HG03457 (cell line): ENCODE results near the gene CENPN.

Experiments used
- ATAC-seq: cut with Tn5 transposase; IDR thresholded peaks from one replicate; pipeline ENCODE4 v1.9.1; 2021; ENCODE audit warnings: moderate number of reproducible peaks; ENCODE audit not compliant: unreplicated experiment

CENPN gene

DNA sequence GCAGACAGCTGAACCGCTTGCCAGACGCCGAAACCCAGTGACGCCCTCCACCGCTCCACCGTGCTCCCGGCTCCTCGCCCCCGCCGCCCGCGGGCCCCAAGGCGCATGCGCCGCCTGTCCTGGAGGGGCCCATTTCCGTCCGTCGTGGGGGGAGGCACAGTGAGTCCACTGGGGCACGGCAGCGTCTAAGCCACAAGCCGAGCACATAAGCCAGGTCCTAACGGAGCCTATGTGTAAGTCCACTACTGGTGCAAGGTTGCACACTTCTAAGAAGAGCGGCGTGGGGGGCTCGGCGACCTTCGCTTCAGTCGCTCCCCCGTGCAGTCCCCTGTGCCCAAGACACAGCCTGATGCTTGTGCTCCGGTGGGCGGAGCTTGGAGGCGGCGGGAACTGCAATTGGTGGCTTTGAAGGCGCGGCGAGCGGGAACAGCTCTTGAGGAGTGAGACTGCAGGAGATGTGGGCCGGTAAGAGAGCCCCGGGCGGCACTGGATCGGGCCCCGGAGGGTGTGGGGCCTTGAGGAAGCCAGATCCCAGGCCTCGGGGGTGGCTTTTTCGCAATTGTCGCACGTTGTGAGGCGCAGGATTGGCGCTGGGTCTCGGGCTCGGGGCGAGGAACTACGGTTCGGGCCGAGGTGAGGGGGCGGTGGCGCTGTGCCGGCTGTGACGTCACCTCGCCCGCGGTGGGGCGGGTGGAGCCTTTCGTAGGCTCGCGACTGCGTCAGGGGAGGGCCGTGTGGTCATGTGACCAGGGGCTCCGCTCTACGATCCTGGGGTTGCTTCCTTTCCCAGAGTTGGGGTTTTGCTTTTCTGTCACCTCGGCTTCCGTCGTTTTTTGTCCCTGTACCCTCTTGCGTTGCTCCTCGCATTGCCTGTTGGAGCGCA is at the start of gene CENPN, which contains the start of gene CMC2:
TSS of gene CENPN (plus strand) at position 402 of the 883 bp plus-strand sequence. CDS start 4,726 bp downstream, outside the sequence.
TSS of gene CMC2 (minus strand) at position 73 of the 883 bp plus-strand sequence. CDS start 9,491 bp downstream, outside the sequence.
- ATAC-seq, result peak; percentile 70

- no peak for ATAC-seq
Measured at GRCh38 chr16:80958284-80958683, 48.7 kb upstream of the CENPN start.

GRCh38 chr16:80962879-80963278 is 44.1 kb upstream of the CENPN start:
- ATAC-seq, result no peak

- no peak for ATAC-seq
Measured at GRCh38 chr16:80964351-80964750, 42.7 kb upstream of the CENPN start.

- no peak for ATAC-seq
Measured at GRCh38 chr16:80966617-80967016, 40.4 kb upstream of the CENPN start.

DNA sequence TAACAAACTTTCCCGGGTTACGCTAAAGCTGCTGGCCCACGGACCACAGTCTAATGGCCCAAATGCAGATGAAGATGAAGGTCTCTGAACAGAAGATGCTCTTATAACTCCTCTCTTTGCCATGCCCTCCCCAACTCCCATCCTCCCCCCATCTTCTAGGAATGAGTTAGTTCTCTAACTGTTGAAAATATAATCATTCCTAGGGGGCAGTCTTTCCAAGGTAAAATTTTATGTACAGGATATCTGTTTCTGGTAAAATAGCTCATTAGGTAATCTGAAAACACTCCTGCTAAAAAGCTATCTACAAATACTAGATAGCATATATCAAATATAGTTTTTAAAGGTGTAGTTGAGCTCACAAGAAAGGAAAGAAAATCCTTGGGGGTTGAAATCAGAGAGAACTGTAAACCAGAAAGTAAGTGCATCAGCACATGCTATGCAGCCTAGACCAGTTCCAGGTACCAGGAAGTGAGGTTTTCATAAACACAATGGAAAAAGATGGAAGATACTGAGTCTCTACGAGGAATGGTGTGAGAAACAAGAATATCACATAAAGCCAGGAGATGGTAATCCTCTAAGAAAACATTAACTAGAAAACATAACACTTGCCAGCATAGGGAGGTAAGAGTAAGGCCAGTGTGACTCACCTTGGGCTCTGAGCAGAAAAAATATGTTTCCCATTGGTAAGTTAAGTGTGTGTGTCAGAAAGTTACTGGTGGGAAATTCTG is 38.5 kb upstream of the CENPN start:
- no peak for ATAC-seq

DNA sequence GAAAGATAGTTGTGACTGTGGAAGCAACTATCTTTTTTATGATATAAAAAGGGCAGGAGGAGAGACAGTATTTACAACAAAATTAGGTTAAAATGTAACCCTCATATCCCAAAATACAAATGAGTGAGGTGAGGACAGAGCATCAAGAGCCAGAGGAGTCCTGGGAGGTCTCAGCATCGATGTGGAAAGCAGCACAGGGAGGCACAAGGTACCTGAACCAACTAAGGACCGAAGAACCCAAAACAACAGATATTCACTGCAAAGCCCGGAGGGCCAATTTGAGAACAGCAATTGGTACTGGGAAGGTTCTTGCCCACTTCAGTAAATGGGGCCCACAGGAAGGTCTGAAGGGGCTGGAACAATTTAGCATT is 37.9 kb upstream of the CENPN start:
- no peak for ATAC-seq

DNA sequence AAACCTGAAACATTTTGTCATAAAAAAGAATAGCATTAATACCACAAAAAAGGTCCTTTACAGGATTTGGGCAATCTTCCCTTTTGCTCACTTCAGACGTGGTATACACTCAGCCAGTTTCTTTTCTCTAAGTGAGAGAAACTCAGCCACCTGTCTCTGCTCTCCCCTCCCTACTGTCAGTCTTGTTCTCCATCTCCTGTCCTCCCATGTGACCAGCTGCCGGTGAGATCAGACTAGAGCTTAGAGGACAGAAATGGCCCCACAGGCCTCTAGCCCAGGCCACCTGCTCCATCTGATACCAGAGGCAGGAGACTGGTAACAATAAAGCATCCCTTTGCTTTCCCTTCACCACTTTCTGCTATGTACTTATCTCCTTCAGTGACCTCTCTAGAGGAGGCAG is 35.2 kb upstream of the CENPN start:
- no peak for ATAC-seq

GRCh38 chr16:80972611-80973010 is 34.4 kb upstream of the CENPN start:
- ATAC-seq, result no peak

DNA sequence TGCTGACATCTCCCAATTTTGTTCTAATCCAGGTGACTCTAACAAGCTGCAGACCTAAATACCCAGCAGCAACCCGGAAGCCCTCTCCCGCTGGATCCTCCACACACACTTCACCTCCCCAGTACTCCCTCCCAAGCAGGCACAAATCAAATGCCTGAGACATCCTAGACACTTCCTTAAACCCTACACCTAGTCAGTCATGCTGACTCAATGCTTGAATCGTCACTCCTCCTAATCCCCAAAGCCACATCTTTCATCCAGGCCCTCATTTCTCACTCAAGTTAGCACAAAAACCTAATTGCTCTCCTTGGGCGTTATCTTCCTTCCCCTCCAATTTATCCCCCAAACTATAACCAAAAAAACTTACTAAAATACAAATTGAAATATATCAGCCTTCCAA is 33.0 kb upstream of the CENPN start:
- ATAC-seq, result no peak

DNA sequence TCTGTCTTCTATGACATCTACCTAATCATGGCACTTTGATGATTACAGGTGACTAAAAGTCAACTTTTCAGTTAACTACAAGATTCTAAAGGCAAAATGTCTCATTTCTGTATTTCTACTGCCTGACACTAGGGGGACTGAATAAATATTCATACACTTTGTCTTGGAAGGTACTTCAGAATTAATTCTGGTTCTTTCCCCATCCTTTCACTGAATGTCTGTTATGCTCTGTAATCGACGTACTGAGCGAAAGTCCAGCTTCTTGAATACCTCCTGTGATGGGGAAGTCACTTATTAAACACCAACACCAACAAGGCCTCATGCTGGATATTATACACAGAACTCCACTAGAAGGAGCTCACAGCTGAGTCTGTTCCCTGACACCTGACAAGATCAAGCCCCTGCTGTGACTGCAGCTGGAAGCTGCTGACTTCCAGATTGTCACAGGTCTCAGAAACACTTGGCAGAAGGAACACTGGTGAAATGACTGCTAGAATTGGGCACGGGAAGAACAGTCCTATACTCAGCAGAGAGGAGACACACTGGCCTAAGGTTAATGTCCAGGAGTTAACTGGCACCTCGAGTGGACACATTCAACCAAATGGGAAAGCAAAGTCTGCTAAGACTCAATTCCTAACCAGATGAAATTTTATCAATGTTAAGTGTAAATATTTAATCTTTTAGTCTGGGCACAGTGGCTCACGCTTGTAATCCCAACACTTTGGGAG is 32.2 kb upstream of the CENPN start:
- ATAC-seq, result no peak

DNA sequence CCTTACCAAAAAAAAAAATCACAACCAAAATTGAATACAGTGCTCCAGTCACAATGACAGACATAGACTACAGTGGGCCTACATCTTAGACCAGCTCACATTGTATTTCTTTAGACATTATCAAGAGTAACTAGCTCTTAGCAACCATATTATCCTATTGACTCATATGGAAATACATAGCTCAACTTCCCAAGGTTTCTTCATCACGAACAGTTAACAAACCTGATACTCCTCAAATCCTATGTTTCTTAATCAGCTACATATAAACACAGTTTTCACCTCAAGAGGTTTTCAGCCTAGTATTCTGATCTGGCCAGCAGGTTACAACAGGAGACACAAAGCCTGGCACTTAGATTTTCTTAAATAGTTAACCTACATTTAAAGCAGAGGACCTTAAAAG is 30.1 kb upstream of the CENPN start:
- no peak for ATAC-seq

DNA sequence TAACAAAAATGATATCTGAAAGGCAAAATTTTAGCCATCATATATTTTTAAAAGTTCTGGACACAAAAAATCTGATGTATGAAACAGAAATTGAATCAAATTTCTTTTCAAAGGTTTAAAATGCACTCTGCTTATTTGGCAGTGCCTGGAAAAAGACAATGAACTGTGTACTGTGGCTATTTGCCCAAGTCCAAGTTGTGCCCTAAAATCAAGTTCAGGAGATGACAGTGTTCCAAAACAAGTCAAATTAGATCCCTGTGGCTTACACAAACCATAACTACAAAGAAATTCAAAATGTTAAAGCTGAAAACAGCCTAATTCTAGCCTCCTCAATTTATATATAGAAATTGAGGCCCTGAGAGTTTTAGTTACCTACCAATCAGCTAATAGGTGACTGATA is 25.9 kb upstream of the CENPN start:
- no peak for ATAC-seq

DNA sequence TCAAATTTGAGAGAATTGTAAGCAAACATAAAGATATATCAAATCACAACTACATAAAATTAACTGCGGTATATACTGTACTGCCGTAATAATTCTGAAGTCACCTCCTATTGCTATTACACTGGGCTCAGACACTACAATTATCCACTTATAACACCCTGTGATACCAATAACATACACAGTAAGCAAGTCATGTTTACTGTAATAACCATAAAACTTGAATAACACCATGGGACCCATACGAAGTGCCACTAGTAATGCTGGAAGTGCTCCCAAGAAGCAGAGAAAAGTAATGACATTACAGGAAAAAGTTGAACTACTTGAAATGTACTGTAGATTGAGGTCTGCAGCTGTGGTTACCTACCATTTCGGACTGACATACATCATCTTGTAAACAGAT is 24.4 kb upstream of the CENPN start:
- no peak for ATAC-seq

- ATAC-seq, result no peak
Measured at GRCh38 chr16:80984124-80984892, 22.7 kb upstream of the CENPN start.

DNA sequence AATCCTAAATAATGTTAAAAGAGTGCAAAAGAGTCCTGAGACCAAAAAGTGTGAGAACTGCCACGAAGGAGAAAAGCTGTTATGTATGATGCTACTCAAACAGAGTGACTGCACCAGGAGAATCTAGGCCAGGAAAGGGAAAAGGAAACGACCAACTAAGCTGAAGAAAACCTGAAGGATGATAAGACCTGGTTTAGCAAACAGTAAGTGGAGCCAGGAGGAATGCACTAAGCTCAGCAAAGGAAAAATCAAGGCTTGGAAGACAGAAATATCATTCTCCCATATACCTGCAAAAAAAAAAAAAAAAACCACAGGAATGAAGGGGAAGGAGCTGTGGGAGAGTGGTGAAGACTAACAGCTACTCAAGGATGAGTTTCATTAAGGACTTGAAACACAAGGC is 21.4 kb upstream of the CENPN start:
- ATAC-seq, result no peak

GRCh38 chr16:80986557-80986956 is 20.5 kb upstream of the CENPN start:
- no peak for ATAC-seq

GRCh38 chr16:80988756-80989155 is 18.3 kb upstream of the CENPN start:
- no peak for ATAC-seq

- no peak for ATAC-seq
Measured at GRCh38 chr16:80989801-80990200, 17.2 kb upstream of the CENPN start.

- ATAC-seq, result no peak
Measured at GRCh38 chr16:80990577-80990976, 16.4 kb upstream of the CENPN start.

GRCh38 chr16:80990978-80991377 is 16.0 kb upstream of the CENPN start:
- no peak for ATAC-seq
